Measurements from ENCODE around the gene POPDC2.
A peak's percentile ranks its signal among the peaks of the same experiment; 100 is the strongest.

The POPDC2 gene

GRCh38 chr3:119669906-119670570 lies 9.6 kb upstream of the POPDC2 start:
- no peak for DNase-seq

GRCh38 chr3:119665954-119666559 lies 5.7 kb upstream of the POPDC2 start:
- DNase-seq, result no peak

GRCh38 chr3:119664850-119665379 lies 4.5 kb upstream of the POPDC2 start:
- DNase-seq, result no peak

GRCh38 chr3:119664370-119664769 lies 4.0 kb upstream of the POPDC2 start:
- no peak for DNase-seq

- DNase-seq, result no peak
Observed at GRCh38 chr3:119663885-119664284, 3.5 kb upstream of the POPDC2 start.

- peak; percentile 14 for DNase-seq
Observed at GRCh38 chr3:119662604-119663373, 2.4 kb upstream of the POPDC2 start.

- DNase-seq, result no peak
Observed at GRCh38 chr3:119659606-119660291, 640 bp downstream of the POPDC2 start.

- no peak for DNase-seq
Observed at GRCh38 chr3:119658994-119659393, 1.4 kb downstream of the POPDC2 start.

GRCh38 chr3:119657887-119658702 lies 2.3 kb downstream of the POPDC2 start:
- DNase-seq, result no peak

- no peak for DNase-seq
Observed at GRCh38 chr3:119653876-119654275, 6.5 kb downstream of the POPDC2 start.

- DNase-seq, result no peak
Observed at GRCh38 chr3:119652306-119653033, 7.9 kb downstream of the POPDC2 start.

- DNase-seq, result no peak
Observed at GRCh38 chr3:119649761-119650160, 10.6 kb downstream of the POPDC2 start.

- DNase-seq, result no peak
Observed at GRCh38 chr3:119647843-119648575, 12.4 kb downstream of the POPDC2 start.

GRCh38 chr3:119647171-119647570 lies 13.2 kb downstream of the POPDC2 start:
- DNase-seq, result no peak

GRCh38 chr3:119645813-119646212 lies 14.6 kb downstream of the POPDC2 start:
- no peak for DNase-seq

- DNase-seq, result no peak
Observed at GRCh38 chr3:119644481-119644880, 15.9 kb downstream of the POPDC2 start.

GRCh38 chr3:119643528-119643927 lies 16.9 kb downstream of the POPDC2 start:
- no peak for DNase-seq

GRCh38 chr3:119642746-119643473 lies 17.5 kb downstream of the POPDC2 start:
- no peak for DNase-seq

GRCh38 chr3:119641416-119641815 lies 19.0 kb downstream of the POPDC2 start:
- DNase-seq, result no peak
